Measurements from ENCODE around the gene KDM4C.

The KDM4C gene

DNA sequence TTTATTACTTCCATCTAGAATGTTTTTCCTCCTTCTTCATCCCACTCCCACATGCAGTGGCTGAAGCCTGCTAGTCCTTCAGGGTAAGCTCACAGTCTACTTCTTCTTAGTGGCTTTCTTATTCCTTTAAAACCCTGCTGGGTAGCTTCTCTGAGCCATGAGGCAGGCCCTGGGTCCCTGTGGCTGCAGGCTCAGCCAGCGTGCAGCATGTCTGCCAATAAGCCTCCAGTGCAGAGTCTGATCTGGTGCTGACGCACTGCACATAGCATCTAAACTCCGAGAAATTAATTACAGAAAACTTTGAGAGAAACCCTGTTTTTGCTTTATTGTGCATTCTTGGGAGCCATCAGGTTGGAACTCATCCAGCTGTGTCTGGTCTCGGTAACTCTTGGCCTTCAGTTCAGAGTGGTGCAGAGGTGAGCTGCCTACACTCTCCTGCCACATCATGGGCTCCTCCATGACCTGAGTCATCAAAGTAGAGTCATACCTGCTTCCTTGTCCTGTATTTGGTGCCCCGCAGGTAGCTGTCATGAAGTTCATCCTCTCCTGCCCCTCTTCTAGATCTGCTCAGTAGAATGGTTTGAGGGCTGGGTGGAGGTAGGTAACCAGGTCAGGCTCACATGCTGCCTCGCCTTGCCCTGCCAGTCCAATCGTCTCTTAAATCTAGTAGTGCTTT is 339.4 kb downstream of the KDM4C start:
- Mint-ChIP-seq H3K27me3 (ENCODE audit: low read depth) (no peaks in the 10 kb centered on the region), H3K4me3 (no peak overlapping the region), H3K9me3 (peaks cover 4% of the 10 kb centered on the region), H3K4me1 (ENCODE audit: low read depth) (peaks cover 6% of the 10 kb centered on the region), H3K27ac (no peak overlapping the region), H3K36me3 (ENCODE audit: low read depth) (peaks cover 32% of the 10 kb centered on the region)

DNA sequence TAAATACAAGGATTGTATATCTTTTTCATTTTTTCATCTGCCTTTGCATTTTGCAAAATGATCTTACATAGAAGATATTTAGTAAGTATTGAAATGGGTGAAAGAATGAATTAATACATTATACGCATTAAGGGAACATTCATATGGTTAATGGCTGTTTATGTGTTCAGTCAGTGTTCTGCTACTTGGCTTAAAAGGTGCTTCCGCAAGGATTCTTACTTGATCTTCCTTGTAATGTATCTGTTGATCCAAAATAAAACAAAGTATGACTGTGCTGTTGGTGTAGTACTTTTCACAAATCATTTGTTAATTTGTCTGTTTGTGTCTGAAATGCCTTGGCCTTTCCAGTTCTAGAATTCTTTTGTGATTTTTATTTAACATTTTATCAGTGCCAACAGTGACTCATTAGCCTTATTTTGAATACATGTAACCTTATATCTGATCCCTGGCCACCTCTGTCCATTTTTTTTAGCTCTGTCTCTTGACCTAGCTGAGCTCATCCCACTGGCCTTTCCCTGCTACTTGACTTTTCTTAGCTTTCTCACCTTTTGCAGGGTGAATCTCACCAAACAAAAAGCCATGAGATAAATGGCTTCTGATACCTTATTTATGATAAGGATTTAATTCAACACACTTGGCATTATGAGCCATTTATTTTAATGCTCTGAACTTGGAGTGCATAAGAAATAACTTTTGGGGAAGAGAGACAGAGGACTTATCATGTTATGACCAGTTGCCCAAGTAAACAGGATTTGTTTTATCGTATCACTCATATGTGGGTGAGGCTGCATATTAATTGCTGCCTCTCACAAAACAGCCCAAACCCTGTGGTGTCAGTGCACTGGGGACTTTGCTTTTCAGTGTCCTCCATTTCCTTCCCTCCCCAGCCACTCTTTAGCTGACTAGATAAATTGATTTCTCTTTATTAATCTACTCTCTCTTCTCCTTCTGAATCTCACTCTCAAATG is 340.3 kb downstream of the KDM4C start:
- Mint-ChIP-seq H3K36me3 (ENCODE audit: low read depth) (peaks cover 31% of the 10 kb centered on the region), H3K4me3 (no peak overlapping the region), H3K27ac (no peak overlapping the region)

DNA sequence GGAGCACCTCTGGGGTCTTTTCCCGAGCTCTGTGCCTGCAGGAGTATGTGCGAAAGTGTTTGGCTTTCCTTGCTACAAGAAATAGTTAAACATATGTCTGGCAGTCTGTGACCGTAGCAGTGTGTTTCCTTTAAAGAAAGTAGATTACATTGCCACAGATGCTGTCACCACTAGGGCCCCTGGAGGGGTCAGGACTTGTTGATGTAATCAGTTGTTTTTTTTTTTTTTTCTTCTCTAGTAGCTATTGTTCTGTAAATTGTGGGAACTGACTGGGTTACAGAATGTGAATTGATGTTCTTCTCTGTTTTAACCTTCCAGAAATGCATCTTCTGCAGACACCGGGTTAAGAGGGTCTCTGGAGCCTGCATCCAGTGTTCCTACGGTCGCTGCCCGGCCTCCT is 345.6 kb downstream of the KDM4C start:
- peaks cover 2% of the 10 kb centered on the region for H3K4me1 Mint-ChIP-seq (ENCODE audit: low read depth)
- H3K4me3 Mint-ChIP-seq, result no peak overlapping the region
- H3K9me3 Mint-ChIP-seq, result peaks cover 4% of the 10 kb centered on the region
- H3K27ac Mint-ChIP-seq, result no peak overlapping the region
- peaks cover 42% of the 10 kb centered on the region for H3K36me3 Mint-ChIP-seq (ENCODE audit: low read depth)
- H3K27me3 Mint-ChIP-seq (ENCODE audit: low read depth), result no peaks in the 10 kb centered on the region

More for the DNA sequence above, 340.3 kb downstream of the KDM4C start:
- peaks cover under 1% of the 10 kb centered on the region for H3K4me1 Mint-ChIP-seq (ENCODE audit: low read depth)
- peaks cover 4% of the 10 kb centered on the region for H3K9me3 Mint-ChIP-seq
- H3K27me3 Mint-ChIP-seq (ENCODE audit: low read depth), result no peaks in the 10 kb centered on the region

DNA sequence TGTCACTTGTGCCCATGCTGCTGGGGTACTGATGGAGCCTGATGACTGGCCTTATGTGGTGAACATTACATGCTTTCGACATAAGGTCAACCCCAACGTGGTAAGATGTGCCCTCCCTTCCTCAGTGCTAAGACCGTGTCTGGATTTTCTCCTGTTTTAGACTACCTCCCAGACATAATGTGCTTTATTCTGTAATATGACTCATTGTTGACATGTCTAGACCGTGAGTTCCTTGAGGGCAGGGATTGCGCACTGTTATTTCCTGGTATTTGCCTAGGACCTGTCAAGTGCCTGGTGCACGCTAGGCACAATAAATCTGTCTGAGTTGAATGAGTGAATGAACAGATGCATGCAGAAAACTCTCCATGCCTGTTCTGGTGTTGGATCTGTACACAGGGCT is 346.0 kb downstream of the KDM4C start:
- Mint-ChIP-seq H3K36me3 (ENCODE audit: low read depth) (peaks cover 43% of the 10 kb centered on the region), H3K4me3 (no peak overlapping the region), H3K4me1 (ENCODE audit: low read depth) (peaks cover 2% of the 10 kb centered on the region), H3K27ac (no peak overlapping the region), H3K27me3 (ENCODE audit: low read depth) (no peaks in the 10 kb centered on the region), H3K9me3 (peaks cover under 1% of the 10 kb centered on the region)

DNA sequence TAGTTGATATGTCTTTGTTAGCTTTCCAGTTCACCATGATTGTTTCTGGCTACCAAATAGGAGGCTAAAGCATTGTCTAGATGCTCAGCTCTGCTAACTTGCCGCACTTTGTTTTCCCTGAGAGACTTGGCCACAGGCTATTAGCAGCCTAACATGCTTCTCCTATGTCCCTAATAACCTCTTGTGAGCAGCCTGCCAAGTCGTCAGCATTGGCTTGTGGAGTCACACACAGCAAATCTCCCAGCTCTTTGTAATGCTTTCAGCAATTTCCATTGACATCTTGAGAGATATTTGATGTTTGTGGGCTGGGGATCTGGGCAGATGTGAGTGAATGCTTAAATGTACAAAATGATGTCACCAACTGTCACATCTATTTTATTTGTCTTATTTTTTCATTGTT is 346.9 kb downstream of the KDM4C start:
- Mint-ChIP-seq H3K27ac (no peak overlapping the region), H3K9me3 (peaks cover 4% of the 10 kb centered on the region), H3K36me3 (ENCODE audit: low read depth) (peaks cover 39% of the 10 kb centered on the region), H3K4me1 (ENCODE audit: low read depth) (peaks cover 2% of the 10 kb centered on the region), H3K4me3 (no peak overlapping the region), H3K27me3 (ENCODE audit: low read depth) (no peaks in the 10 kb centered on the region)

DNA sequence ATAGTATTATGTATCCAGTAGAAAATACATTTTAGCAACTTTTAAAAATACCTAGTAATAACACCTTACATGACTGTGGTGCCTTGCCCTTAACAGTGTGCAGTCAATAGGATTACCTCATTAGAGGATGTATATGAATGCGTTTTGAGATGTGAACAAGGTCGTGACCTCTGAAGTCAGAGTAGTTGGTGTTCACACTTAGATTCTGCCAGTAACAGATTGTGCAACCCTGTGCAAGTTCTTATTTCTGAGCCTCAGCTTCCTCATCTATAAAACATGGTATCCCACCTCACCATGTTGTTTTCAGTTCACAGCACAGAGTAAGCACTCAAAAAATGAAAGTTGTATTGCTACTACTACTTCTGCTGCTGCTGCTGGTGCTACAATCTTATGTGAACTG is 347.3 kb downstream of the KDM4C start:
- Mint-ChIP-seq H3K9me3 (peaks cover 8% of the 10 kb centered on the region), H3K4me1 (ENCODE audit: low read depth) (peaks cover 2% of the 10 kb centered on the region), H3K27ac (no peak overlapping the region), H3K27me3 (ENCODE audit: low read depth) (no peaks in the 10 kb centered on the region), H3K4me3 (no peak overlapping the region), H3K36me3 (ENCODE audit: low read depth) (peaks cover 43% of the 10 kb centered on the region)

DNA sequence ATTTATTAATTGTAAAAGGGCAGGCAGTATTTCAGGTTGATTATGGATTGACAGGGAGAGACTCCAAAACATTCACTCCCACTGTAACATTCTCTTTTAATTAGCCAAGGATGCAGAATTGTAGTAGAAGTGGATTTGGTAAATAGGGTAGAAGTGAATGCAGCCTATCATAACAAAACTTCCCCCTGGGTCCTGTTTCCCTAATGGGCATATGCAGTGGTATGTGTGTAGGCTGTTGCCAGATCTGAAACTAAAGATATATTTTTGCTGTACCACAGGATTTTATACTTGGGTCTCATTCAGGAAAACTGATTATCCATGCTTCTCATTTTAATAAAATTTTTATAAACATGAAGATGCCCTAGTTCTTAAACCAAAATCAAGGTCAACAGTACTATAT is 351.2 kb downstream of the KDM4C start:
- Mint-ChIP-seq H3K4me1 (ENCODE audit: low read depth) (peaks cover 2% of the 10 kb centered on the region), H3K36me3 (ENCODE audit: low read depth) (peaks cover 34% of the 10 kb centered on the region), H3K9me3 (peaks cover 8% of the 10 kb centered on the region)

DNA sequence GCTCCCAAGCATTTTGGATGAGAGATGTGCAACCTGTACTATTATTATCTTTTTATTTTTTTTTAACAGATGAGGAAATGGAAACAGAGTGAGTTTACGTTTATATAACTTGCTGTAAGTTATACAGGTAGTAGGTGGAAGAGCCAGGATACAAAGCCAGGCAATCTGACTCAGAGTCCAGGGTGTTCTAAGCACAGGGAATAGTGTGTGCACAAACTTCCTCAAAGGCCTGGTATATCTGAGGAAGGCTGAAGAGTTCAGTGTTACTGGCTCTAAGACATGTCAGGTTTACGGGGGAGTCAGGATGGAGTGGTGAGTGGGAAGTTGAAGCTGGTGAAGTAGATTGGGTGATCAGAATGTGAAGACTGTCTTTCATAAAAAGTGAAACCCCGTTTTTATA is 353.6 kb downstream of the KDM4C start:
- H3K9me3 Mint-ChIP-seq, result peaks cover 8% of the 10 kb centered on the region
- H3K4me1 Mint-ChIP-seq (ENCODE audit: low read depth), result no peaks in the 10 kb centered on the region
- no peak overlapping the region for H3K27ac Mint-ChIP-seq
- no peaks in the 10 kb centered on the region for H3K27me3 Mint-ChIP-seq (ENCODE audit: low read depth)
- H3K36me3 Mint-ChIP-seq (ENCODE audit: low read depth), result peaks cover 25% of the 10 kb centered on the region
- H3K4me3 Mint-ChIP-seq, result no peak overlapping the region

More for the DNA sequence above, 351.2 kb downstream of the KDM4C start:
- Mint-ChIP-seq H3K27ac (no peak overlapping the region), H3K27me3 (ENCODE audit: low read depth) (no peaks in the 10 kb centered on the region), H3K4me3 (no peak overlapping the region)

DNA sequence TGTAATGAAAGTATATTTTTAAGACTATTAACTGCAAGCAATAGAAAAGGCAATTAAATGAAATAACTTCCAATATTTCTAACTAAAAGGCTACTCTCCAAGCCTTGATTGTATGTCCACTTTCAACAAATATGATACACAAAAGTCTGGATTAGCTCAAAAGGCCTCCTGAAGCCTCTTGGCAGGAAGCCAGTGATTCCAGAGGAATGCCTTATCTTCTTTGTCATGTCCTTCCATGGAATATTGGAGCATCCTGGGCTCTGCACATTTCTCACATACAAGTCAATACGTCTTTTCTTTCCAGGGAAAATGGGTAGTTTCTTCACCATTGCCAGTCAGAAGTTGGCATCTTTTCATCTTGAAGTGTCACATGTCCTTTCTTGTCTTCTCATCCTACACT is 357.8 kb downstream of the KDM4C start:
- H3K27me3 Mint-ChIP-seq (ENCODE audit: low read depth), result no peaks in the 10 kb centered on the region
- H3K27ac Mint-ChIP-seq, result no peak overlapping the region
- H3K4me1 Mint-ChIP-seq (ENCODE audit: low read depth), result peaks cover 13% of the 10 kb centered on the region
- H3K4me3 Mint-ChIP-seq, result no peak overlapping the region
- no peaks in the 10 kb centered on the region for H3K9me3 Mint-ChIP-seq
- peaks cover 9% of the 10 kb centered on the region for H3K36me3 Mint-ChIP-seq (ENCODE audit: low read depth)

DNA sequence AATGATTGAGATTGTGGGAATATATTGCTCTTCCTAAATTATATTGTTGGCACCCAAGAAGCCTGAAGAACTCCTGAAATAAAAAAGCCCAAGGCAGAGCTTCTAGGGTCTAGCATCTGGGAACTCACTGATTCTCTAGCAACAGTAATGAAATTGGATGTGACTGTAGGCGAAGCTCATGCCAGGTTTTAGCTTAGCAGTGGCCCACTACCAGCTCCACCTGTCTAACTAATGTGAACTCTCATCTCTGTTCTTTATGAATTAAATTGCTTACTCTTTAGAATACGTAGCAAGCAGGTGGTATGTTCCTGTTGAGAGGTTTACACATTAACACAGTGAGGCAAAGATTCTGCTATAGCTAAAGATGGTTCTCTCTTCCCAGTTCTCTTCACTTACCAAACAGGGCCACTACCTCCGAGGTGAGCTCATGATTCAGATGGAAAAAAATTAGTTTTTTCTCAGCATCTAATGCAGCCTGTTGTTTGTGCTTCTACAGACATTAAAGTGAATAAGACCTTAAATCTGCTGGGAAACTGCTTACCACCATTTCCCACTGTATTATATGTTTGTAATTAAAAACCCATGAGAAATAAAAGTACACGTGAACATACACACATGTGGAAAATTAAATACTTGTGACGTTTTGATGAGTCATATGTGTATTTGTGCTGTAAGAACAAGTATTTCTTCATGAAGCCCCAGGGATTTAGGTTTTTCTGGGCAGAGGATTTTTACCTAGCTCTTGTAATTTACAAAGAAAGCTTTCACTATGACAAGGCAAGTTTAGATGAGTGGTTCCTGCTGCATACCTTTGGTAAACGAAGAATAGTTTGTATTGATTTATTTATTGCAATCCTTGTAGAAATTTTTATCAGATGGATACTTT is 360.1 kb downstream of the KDM4C start:
- Mint-ChIP-seq H3K27ac (no peak overlapping the region), H3K36me3 (ENCODE audit: low read depth) (peaks cover 17% of the 10 kb centered on the region), H3K9me3 (peaks cover 4% of the 10 kb centered on the region), H3K4me1 (ENCODE audit: low read depth) (peaks cover 23% of the 10 kb centered on the region), H3K27me3 (ENCODE audit: low read depth) (no peaks in the 10 kb centered on the region), H3K4me3 (no peak overlapping the region)

DNA sequence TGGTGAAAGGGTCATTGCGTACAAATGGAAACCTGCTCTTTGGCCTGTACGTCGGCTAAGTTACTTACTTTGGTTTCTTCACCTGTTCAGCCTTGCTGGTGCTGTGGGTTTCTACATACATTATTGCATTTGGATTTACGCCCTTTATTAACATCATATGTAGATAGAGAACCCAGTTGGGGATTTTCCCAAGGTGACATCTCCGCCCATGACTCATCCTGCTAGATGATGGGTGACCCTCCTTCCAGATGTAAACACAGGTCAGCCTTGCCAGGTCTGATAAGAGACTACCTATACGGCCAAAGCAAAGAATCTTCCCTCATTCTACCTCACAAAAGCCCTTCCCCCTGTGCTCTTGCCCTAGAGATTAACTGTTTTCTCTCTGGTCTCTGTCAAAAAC is 360.9 kb downstream of the KDM4C start:
- no peak overlapping the region for H3K27ac Mint-ChIP-seq
- peaks cover 23% of the 10 kb centered on the region for H3K4me1 Mint-ChIP-seq (ENCODE audit: low read depth)
- peaks cover 4% of the 10 kb centered on the region for H3K9me3 Mint-ChIP-seq
- no peak overlapping the region for H3K4me3 Mint-ChIP-seq
- H3K36me3 Mint-ChIP-seq (ENCODE audit: low read depth), result peaks cover 23% of the 10 kb centered on the region
- no peaks in the 10 kb centered on the region for H3K27me3 Mint-ChIP-seq (ENCODE audit: low read depth)

DNA sequence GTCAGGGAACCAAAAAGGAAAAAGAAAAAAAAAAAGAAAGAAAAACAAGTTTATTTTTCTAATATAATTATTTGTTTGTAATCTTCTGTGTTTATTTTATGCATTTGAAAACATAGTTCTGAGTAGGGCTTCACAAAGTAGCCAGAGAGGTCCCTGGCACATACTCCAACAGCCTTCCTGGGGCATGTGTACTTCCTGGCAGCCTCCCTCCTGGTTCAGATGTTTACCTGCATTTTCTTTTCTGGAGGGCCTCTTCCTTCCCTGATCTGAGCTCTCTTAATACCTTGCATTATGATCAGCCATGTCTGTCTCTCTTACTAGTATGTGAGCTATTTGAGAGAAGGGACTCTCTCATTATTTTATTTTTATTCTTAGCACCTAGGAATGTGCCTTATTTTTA is 361.8 kb downstream of the KDM4C start:
- peaks cover 23% of the 10 kb centered on the region for H3K36me3 Mint-ChIP-seq (ENCODE audit: low read depth)
- no peak overlapping the region for H3K27ac Mint-ChIP-seq
- H3K9me3 Mint-ChIP-seq, result peaks cover 4% of the 10 kb centered on the region
- no peaks in the 10 kb centered on the region for H3K27me3 Mint-ChIP-seq (ENCODE audit: low read depth)
- no peak overlapping the region for H3K4me3 Mint-ChIP-seq
- peaks cover 23% of the 10 kb centered on the region for H3K4me1 Mint-ChIP-seq (ENCODE audit: low read depth)

DNA sequence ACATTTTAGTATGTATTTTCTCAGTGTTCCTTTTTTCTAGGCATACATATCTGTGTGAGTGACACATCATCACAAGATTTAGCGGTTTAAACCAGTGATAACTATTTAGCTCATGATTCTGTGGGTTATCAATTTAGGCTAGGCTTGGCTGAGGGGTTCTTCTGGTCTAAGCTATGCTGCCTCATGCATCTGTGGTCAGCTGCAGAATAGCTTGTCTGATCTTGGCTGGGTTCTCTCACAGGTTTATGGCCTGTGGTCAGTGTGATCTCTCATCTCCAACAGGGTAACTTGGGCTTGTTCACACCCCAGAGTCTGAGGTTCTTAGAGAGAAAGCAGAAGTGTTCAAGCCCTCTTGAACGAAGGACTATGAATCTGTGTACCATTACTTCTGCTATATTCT is 363.3 kb downstream of the KDM4C start:
- Mint-ChIP-seq H3K36me3 (ENCODE audit: low read depth) (peaks cover 31% of the 10 kb centered on the region), H3K27ac (peak overlapping the region; percentile 23), H3K9me3 (peaks cover 4% of the 10 kb centered on the region)

DNA sequence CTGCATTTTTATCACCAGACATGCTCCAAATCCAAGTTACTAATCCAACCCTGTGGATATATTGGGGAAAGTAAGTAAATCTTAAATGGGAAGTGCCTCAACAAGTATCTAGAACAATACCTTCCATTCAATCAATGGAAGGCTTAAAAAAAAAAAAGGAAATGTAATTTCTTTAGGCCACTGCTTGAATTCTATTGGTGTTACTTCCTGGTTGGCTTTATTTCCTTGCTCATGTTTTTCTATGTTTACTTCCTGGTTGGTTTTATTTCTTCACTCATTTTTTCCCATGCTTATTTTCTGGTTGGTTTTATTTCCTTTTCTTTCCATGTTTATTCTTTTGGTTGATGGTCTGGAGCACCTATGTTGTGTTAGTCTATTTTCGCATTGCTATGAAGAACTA is 363.9 kb downstream of the KDM4C start:
- Mint-ChIP-seq H3K9me3 (peaks cover 4% of the 10 kb centered on the region), H3K36me3 (ENCODE audit: low read depth) (peaks cover 32% of the 10 kb centered on the region), H3K27ac (no peak overlapping the region), H3K4me1 (ENCODE audit: low read depth) (peaks cover 29% of the 10 kb centered on the region), H3K27me3 (ENCODE audit: low read depth) (no peaks in the 10 kb centered on the region), H3K4me3 (no peak overlapping the region)

More for the DNA sequence above, 363.3 kb downstream of the KDM4C start:
- H3K4me1 Mint-ChIP-seq (ENCODE audit: low read depth), result peaks cover 29% of the 10 kb centered on the region
- no peaks in the 10 kb centered on the region for H3K27me3 Mint-ChIP-seq (ENCODE audit: low read depth)
- H3K4me3 Mint-ChIP-seq, result no peak overlapping the region
